RPMI7951 (cell line): ENCODE measurements around the gene AKR1C2. TPM values are rescaled to one million over a fixed set of nuclear protein-coding genes. Genes with fewer than 3 reads are reported as not detected.
A peak's percentile ranks its signal among the peaks of the same experiment; 100 is the strongest.
"Not testable (repeated sequence)": the region's sequence is repeated elsewhere in the genome, so short reads cannot be mapped to it uniquely, and the experiment has no call there.

Experiments
- DNase-seq: peaks from one replicate; pipeline ENCODE4 v3.0.0-alpha.2; 2012; ENCODE audit warnings: low read depth
- total RNA-seq: library from RNA; depleted of rRNA; stranded (reverse); fragments of >200 nt; shearing (Covaris generic); gene quantifications from 2 replicates; pipeline ENCODE4 v1.2.3, GENCODE V29; 2014

AKR1C2 gene
- total RNA-seq, 1 experiment from 2014 or later, result 24.8 TPM

DNA sequence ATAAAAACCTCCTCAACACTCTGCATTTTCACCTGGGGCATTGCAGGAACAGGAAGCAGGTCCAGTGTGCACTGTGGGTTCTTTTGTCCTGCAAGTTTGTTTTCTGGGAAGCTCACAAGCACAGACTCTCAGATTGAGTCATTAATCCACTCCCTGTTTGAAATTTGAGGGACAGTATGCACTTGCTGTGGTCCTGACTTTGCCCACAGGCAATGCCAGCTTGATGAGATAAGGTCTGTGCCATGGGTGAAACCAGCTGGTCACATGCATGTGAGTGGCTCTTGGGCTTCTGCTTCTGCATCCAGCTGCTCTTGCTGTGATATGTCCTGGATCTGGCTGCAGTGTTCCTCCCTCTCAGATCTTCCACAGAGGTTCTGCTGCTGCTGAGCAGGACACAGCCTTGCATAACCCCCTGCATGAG lies 21.8 kb upstream of the AKR1C2 start:
- peak; percentile 66 for DNase-seq

DNA sequence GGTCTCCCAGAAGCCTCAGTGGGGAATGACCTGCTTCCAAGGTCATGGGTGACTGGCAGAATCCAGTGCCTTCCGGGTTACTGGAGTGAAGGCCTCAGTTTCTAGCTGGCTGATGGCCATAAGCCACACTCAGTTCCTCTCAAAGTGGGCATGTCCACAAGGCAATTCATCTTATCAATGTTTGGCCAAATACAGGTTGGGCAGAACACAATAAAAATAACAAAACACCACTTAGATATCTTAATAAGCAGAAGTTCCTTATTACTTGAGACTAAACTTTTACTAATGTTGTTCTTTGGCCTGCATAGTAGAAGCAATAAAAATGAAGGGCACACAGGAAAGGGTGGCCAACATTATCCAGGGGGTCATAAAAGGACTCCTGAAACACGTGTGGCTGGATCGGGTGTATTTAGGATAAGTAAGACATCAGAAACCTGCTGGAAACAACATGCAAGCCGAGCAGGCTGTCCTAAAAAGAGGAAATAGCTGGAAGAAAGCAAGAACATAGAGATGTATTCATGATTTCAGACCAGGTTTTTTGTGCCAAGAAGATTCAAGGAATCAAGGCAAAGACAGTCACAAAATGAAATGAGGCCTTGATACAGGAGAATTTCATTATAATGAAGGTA lies 19.6 kb upstream of the AKR1C2 start:
- DNase-seq, result no peak

DNA sequence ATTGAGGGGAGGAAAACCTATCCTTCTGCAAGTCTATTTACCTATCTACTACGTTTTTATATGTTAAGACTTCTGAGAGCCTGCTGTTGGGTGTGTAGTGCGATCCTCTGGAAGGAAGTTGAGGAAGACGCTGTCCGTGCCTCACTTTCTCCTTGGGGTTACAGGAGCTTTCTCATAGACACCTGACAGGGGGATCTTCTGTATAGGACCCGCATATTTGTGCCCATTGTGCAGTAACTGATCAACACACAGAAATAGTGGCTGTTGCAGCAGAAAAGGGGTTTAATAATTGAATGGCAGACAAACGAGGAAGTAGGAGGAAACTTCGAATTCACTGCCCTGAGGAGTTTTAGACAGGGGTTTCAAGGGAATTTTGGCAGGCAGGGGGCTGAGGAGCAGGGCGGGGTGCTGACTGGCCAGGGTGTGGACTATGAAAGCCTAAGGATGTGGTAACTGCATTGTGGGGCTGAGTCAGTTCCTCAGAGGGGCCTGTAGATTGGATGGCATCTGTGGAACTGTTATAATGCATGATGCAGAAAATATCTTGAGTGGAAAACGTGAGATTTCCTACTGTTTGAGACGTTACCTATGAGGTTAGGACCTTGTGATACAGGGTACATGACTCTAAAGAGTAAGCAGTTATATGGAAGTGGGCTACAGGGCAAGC lies 18.1 kb upstream of the AKR1C2 start:
- DNase-seq, result peak; percentile 51

DNA sequence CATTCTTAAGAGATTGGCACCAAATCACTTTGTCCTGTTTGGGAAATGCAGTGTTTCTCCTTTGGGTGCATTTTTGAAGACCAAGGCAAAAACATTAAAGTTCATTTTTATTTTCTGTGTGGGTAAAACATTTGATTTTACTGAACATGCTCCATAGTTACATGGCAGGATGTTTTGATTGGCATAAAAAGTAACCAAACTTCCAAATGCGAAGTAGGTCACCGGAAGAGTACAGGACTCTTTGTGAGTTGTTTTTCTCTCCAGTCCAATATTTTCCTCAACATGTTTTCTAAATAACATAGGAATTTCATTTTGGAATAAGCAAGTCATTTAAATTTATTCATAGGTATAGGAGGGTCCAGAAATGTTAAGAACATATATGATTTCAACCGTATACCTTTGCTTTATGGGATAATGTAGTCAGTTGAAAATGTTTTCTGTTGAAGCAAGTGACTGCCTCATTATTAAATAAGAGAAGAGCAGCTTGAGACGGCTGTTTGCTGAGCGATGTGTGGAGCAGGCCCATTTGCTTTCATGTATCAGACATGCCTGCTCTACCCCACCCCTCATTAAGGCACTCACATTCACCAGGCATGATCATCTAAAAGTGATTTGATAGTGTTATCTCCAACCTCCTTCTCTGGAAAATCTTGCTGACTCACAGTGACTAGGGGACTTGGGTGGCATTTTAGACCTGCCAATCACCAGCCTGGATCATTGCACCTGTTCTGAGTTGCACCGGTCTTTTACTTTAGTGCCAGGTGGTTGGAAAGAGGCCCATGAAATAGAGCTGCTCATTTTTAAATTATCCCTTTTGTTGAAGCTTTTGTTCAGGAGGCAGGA lies 16.3 kb upstream of the AKR1C2 start:
- not testable (repeated sequence) for DNase-seq

DNA sequence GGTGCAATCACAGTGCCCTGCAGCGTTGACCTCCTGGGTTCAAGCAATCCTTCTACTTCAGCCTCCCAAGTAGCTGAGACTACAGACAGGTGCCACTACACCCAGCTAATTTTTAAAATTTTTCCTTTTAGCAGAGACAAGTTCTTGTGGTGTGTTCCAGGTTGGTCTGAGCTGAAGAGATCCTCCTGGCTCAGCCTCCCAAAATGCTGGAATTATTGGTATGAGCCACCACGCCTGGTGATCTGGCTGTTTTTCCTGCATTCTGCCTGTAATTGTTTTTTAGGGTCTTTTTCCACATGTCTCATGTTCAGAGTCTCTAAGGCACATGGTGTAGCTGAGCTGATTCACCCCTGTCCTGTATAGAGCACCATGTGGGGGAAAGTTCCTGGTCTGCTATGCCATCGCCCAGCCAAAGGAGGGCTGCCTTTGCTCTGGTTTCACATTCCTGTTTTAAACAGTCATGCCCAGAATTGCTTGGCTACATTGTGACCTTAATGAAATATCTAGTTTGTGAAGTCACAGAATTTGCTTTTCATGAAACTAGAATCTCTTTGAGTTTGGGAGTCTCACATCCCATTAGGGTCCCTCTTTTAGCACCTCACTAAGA lies 15.1 kb upstream of the AKR1C2 start:
- peak; percentile 69 for DNase-seq

DNA sequence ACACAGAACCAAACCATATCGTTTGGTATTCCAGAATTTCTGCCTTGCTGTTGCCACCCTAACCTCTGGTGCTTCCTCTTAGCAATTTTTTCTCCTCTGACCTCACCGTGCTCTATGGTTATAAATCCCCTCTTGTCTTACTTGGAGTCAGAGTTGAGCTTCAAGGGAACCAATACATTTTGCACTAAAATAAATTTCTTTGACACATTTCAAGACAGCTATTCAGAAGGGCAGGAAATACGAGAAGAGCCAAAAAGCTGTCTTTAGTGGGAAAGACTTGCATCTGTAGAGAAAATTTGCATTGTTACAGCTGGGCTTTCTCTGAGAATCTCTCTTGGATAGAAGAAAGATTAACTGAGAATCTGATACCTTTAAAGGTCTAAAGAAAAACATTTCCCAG lies 14.5 kb upstream of the AKR1C2 start:
- DNase-seq, result no peak

DNA sequence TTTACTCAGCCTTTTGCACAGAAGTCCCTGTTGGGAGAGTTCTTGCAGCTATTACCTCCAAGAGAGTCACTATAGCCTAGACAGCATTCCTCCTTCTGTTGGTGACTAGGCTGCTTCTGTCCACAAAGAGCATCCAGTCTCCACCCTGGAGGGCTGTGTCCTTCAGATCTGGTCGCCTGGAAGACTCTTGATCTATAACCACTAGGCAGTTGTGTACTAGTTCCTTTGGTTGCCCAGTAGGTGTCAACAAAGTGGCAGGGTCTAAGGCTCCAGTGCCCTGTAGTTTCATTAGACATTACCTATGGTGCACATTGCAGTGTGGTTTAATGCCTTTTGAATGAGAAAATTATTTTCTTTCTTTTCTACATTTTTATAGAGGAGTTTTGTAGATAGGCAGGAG lies 11.3 kb upstream of the AKR1C2 start:
- DNase-seq, result peak; percentile 55

DNA sequence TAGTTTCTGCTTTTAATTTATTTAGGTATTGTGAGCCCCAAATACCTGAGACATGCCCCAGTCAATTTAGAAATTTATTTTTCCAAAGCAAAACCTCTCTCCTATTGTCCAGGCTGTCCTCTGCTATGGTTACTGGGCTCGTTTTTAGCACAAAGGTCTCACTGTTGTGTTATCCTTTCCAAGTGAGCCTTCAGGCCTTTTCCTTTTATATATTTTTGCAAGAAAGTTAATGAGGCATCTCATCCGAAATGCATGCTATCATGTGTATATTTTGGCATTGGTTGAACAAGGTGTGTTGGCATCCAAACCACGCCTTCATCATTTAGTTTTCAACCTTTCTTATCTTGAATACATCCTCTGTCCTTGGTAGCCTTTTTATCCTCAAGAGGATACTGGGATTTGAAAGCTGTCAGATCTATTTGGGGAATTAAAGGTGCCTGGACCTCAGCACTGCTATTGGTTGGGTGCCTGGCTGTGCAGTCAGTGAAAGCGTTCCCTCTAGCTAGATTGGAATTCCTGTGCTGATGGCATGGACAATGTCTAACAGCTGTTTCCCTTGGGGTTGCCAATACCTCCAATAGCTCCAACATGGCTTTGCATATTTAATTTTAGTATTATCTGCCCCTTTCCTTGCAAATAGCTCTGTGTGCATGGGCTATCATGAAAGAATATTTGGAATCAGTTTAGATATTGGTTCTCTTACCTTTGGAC lies 10.7 kb upstream of the AKR1C2 start:
- not testable (repeated sequence) for DNase-seq

DNA sequence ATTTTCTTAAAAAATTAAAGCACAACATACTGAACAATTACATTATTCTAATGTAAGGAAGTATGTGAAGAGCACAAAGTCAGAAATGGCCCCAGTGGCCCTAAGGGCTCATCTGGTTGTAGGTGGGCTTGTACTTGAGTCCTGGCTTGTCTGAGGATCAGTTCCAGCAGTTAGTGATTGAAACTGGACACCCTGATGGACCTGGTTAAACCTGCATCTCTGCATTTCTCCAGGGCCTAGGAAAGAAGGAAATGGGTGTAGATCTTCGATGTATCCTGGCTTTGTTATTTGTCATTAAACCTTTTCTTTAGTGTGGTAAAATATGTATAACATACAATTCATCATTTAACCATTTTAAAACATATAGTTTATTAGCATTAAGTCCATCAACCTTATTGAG lies 9.7 kb upstream of the AKR1C2 start:
- DNase-seq, result no peak

DNA sequence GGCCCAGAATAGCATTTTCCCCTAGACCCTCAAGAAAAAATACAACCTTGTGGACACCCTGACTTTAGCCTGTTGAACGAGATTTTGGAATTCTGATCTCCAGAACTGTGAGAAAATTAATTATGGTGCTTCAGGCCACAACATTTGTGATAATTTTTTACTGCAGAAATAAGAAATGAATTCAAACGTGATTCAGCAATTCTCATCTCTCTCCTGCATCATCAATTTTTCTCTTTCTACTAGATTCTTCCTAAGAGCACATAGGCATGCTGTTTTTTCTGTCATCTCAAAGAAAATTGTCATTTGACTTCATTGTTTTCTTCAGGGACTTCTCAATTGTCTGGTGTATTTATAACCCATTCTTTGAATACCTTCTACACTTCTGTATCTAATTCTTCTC lies 8.9 kb upstream of the AKR1C2 start:
- no peak for DNase-seq

DNA sequence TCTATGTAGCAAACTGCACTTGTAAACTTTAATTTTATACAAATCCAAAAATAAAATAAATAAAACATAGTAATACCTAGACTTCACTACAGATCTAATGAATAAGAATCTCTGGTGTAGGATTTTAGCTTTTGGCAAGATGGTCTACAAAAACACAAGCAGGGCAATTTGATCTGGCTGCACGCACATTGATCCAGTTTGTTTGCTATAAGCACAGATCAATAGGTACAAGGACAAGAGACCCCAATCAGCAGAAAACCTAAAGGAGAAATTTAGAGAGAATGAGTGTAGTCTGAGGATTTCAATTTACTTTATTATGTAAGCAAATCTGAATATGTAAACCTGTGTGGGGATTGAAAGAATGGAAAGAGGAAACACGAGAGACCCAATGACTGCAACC lies 7.7 kb upstream of the AKR1C2 start:
- DNase-seq, result not testable (repeated sequence)

DNA sequence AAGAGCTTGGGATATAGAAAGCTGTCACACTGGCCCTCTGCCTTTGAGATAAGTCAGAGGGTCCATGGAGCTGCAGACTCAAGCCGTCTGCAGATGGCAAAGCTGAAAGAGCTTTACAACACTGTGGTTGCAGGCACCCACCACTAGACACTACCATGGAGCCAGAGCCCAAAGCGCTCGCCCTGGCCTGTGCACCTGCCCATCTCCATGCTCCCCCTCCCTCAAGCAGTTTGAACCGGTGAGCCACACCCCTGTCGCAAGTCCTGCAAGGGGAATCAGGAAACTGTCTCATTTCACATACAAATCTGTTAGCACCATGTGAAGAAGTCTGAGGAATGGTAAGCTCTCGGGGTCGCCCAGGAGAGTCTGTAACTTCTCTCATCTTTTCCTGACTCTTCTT lies 6.4 kb upstream of the AKR1C2 start:
- not testable (repeated sequence) for DNase-seq

DNA sequence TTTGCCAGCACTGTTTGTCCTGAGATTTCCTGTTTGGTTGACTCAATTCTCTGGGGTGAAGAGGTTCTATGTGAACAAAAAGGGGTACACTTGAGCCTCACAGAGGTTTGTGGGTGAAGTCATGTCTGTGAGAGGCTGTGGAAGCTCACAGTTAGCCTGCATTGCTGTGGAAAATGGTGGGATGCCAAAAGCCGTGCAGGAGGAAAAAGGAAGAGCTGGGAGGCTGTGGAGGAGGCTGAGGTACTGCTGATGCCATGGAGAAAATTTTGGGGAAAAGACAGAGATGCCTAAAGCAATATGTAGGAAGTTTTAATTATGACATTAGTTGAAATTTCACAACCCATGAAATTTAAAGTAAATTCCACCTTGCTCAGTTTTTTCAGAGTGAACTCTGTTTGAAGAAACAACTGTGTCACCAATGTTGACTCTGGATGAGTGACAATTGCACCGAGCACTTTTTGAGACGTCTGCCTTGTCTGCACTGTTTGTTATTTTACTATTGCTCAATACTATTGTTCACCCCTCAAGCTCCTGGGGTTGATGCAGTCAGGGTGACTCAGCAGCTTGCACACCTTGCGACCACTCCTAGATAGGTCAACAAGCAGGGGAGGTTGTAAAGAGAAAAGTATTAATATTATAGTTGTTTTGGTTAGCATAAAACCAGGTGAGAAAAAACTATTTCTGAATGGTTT lies 5.3 kb upstream of the AKR1C2 start:
- DNase-seq, result peak; percentile 17

DNA sequence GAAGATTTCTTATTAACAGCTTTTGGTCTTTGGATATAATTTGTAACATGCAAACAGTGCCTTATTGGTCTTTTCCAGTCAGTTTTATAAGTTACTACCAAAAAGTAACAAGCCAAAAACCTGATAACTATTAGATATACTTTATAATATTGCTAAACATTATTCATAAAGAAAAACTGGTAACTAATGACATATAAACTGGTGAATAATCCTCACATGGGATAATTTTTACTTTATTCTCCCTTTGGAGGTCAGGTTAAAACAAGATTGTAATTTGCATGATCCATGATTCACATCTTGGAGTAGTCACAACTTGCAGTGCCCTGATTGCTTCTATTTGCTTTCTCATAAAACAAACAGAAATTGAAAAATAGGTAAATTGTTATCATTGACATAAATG lies 844 bp upstream of the AKR1C2 start:
- DNase-seq, result not testable (repeated sequence)

DNA sequence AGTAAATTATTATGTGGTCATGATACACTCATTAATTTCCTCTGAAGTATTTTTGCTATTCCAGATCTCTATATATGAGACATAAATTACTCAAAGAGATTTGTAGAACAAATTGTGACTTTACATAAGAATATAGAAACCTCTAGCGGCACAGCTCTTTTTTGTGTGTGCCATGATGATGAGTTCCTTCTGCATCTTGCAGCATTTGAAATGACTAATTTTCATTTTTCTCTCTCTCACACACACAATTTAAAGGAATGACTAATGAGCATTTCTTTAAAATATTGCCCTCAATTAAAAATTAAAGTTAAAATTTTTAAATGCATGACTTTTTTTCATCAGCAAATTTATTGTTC lies 351 bp upstream of the AKR1C2 start:
- DNase-seq, result not testable (repeated sequence)

DNA sequence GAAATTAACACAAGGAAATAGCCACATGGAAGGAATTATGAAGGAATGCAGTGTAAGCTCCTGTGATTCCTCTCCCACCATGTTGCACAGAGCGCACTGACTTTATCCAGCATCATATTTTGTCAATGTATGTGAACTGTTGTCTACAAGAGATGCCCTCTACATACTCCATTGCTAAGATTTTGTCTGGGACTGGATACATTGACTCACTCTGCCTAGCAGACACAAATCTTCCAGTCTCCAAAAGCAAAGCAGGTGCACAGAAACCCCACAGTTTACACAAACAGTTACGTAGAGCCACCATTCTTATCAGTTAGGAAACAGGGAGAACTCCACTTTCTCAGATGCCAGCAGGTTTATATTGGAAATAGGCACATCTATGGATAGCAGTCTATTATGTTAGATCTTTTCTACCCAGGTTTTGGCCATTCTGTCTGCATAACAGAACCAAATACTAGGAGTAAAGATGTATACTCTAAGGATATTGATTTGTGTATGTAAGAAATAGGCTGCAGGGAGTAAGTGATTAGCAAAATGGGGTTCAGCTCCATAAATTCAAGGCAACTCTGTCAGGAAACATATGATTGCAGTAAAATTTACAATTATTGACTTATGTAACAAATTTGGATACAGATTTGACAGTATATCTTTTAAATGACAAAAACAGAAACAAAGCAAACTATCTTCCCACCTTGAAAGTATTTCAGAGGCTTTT lies 1.5 kb downstream of the AKR1C2 start:
- no peak for DNase-seq

DNA sequence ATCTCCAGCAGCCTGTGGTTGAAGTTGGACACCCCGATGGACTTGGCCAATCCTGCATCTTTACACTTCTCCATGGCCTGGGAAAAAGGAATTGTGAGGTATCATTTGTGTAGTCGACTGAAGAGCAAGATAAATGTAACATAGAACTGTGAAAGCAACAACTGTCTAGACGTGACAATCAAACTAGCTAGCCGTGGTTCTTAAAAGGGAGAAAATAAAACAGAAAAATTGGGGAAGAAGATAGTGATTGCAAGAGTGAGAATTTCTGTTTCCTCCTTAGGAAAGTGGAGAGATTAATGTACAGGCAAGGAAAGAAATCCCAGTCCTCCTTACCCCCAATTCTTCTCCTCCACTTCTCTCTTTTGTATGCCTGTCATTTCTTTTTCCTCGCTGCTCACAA lies 5.0 kb downstream of the AKR1C2 start:
- DNase-seq, result no peak

DNA sequence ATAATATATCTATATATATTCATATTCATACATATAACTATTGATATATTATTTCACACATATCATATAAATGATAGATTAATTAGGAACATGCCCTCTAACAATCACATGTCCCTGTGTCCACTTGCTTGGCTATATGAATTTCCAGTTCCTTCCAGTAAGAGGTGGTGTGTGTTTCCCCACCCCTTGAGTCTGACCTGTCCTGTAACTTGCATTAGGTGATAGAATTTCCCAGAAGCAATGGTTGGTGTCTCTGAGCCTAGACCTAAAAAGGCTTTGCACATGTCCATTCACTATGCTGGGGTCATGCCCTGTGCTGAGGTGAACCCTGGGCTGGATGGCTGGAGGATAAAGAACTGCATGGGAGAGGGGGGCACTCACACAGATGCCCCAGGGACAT lies 9.4 kb downstream of the AKR1C2 start:
- not testable (repeated sequence) for DNase-seq

DNA sequence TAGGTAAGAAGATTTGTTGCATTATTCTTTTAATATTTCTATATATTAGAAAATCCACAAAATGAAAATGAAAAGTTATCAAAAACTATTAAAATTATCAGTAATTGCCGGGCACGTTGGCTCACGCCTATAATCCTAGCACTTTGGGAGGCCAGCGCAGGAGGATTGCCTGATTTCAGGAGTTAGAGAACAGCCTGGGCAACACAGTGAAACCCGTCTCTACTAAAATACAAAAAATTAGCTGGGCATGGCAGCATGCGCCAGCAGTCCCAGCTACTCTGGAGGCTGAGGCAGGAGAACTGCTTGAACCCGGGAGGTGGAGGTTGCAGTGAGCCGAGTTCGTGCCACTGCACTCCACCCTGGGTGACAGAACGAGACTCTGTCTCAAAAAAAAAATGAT lies 11.1 kb downstream of the AKR1C2 start:
- not testable (repeated sequence) for DNase-seq

DNA sequence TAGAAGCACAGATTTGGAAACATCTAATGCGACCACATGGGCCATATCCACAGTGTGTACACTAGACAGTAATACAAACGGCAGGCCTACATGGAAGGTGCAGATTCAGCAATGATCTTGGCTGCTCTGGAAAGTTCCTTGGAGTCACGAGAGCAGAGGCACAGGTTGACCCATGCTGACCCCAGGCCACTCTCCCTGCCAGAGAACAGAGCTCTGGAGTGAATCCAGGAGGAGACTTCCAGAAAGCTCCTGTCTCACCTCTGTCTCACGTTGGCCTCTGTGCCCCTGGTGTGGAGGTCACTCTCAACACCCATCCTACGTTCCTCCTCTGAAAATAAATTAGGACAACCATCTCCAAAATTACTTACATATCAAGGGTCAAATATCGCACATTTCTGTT lies 12.2 kb downstream of the AKR1C2 start:
- DNase-seq, result not testable (repeated sequence)

DNA sequence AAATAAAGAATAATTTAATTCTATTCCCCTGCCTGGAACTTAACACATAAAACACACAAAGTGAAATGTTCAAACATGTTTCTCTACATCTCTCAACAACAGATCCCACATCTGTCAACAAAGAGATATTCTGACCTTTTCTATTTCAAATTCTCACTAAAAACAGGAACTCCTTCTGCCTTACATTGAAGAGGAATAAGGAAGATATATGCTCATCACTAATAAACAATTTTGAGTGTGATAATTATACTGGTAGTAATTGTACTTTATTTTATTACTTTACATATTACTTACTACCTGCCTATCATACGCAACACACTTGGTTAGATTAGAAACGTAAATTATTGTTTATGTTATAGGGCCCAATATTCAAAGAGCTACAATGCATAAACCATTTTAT lies 13.4 kb downstream of the AKR1C2 start:
- no peak for DNase-seq
